GM13976 (cell line): ENCODE results near the gene IL9R.

Experiments
- DNase-seq: peaks from one replicate; pipeline ENCODE4 v3.0.0; 2012; ENCODE audit warnings: low spot score
- in situ Hi-C: fragments of 300-500 bp; cut with MboI; formaldehyde crosslinking; loops from one replicate; pipeline ENCODE4 v1.12.0; 2022; ENCODE audit warnings: low sequenced_read_pairs, mixed read lengths, inconsistent platforms; ENCODE audit not compliant: unreplicated experiment
- TF ChIP-seq, protein P1 (sequence below): IDR thresholded peaks from 2 replicates; pipeline ENCODE4 v1.5.1; 2012; ENCODE audit warnings: borderline replicate concordance, mild to moderate bottlenecking; ENCODE audit not compliant: insufficient read depth; ENCODE audit errors: extremely low read depth, missing control alignments, control extremely low read depth

The IL9R gene

DNA sequence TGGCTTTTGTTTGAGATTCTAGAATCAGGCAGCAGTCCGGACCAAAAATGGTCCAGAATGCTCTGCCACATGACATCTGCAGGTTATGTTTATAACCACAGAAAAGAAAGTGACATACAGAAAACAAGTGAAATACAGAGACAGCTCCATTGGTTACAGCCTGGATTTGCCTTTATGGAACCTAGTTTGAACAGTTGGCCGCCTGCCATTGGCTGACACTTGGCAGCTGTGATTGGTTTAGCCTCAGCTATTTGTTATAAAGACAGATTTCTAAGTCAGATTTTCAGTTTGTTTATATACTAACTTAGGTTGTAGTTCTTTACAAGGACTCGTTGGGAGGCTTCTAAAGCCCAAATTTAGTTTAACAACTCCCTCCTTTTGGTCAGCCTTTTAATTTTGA is 40.8 kb upstream of the IL9R start:
- DNase-seq: no peak
- TF ChIP-seq, protein P1, sequence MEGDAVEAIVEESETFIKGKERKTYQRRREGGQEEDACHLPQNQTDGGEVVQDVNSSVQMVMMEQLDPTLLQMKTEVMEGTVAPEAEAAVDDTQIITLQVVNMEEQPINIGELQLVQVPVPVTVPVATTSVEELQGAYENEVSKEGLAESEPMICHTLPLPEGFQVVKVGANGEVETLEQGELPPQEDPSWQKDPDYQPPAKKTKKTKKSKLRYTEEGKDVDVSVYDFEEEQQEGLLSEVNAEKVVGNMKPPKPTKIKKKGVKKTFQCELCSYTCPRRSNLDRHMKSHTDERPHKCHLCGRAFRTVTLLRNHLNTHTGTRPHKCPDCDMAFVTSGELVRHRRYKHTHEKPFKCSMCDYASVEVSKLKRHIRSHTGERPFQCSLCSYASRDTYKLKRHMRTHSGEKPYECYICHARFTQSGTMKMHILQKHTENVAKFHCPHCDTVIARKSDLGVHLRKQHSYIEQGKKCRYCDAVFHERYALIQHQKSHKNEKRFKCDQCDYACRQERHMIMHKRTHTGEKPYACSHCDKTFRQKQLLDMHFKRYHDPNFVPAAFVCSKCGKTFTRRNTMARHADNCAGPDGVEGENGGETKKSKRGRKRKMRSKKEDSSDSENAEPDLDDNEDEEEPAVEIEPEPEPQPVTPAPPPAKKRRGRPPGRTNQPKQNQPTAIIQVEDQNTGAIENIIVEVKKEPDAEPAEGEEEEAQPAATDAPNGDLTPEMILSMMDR: no peak
- in situ Hi-C loops: no loop called here

DNA sequence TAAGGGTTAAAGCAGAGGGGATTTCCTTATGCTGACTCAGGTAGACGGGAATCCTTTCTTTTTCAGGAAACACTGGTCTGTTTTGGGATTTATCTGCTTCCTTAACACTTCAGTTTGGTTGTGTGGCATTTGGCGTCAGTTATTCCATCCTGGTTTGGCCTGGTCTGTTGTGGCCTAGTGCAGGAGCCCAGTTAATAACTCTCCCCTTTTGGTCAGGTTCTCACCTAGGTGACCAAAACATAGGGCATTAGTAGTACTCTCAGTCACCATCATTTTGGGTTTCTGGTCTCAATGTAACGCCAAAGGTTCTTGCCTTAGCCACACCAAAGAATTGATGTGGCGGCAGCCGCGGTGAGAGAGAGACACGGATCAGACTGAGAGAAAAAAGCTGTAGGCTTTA is 39.7 kb upstream of the IL9R start:
- no peak for DNase-seq
- in situ Hi-C loops: no loop called here
- TF ChIP-seq, protein P1: no peak

DNA sequence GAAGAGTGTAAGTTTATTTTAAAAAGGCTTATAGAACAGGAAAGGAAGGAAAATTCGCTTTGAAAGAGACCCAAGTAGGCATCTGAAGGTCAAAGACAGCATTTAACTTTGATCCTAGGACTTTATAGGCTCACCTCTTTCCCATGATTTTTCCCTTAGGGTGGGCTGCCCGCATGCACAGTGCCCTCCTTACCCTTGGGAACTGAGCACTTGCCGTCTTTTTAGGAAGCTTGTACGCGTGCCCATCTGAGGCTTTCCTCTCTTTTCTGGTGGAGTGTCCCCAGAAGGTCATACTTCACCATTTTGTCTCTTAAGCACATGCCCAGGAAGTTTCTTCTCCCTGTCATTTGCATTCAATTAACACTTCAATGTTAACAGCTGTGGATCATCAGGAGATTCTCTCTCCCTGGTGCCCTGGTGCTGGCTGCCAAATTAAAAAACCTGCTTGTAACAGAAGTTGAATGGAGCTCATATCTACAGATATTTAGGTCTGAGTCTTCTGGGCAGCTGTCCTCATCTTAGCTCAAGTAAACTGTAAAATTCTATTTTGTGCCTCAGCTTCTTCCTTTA is 38.4 kb upstream of the IL9R start:
- in situ Hi-C loops: no loop called here
- no peak for DNase-seq
- TF ChIP-seq, protein P1: no peak

DNA sequence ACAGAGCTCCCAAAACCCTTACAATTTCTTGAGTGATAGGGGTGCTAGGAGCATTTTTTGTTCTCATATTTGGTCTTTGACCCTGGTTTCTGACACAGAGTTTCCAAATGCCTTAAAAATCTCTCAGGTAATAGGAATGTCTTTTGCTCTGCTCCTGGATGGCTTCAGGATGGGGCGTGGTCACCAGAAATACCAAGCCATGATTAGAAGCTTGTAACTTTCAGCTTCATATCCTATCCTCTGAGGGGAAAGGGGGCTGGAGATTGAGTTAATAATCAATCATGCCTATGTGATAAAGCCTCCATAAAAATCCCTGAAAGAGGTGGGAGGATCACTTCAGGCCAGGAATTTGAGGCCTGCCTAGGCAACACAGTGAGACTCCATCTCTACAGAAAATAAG is 34.6 kb upstream of the IL9R start:
- TF ChIP-seq, protein P1: no peak
- in situ Hi-C loops: no loop called here
- no peak for DNase-seq

- peak; percentile 31 for DNase-seq
- in situ Hi-C loops: no loop called here
- TF ChIP-seq, protein P1: peak; percentile 63
These were observed 30.6 kb upstream of the IL9R start for GRCh38 chrX:155966876-155967275.

- DNase-seq: no peak
- TF ChIP-seq, protein P1: no peak
- in situ Hi-C loops: no loop called here
These were observed 29.7 kb upstream of the IL9R start for GRCh38 chrX:155967653-155968325.
